ENCODE data around the gene C2orf42. TPM values are rescaled to one million over a fixed set of nuclear protein-coding genes. Genes with fewer than 3 reads are reported as not detected.
"Not testable (repeated sequence)": the region's sequence is repeated elsewhere in the genome, so short reads cannot be mapped to it uniquely, and the experiment has no call there.

Gene C2orf42
- total RNA-seq, 1 donor from 2014 or later = 18.5 TPM

DNA sequence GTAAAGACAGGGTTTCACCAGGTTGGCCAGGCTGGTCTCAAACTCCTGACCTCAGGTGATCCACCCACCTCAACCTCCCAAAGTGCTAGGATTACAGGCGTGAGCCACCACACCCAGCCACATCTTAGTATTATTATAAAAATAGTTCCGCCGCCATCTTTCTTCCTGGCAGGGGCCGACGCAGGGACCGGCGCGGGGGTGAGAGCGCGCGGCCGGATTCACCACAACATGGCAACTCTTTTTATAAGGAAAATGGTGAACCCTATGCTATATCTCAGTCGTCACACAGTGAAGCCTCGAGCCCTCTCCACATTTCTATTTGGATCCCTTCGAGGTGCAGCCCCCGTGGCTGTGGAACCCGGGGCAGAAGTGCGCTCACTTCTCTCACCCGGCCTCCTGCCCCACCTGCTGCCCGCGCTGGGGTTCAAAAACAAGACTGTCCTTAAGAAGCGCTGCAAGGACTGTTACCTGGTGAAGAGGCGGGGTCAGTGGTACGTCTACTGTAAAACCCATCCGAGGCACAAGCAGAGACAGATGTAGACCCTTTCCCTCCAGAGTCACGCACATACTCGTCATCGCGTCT is 88.4 kb downstream of the C2orf42 start:
- DNase-seq = not testable (repeated sequence)

DNA sequence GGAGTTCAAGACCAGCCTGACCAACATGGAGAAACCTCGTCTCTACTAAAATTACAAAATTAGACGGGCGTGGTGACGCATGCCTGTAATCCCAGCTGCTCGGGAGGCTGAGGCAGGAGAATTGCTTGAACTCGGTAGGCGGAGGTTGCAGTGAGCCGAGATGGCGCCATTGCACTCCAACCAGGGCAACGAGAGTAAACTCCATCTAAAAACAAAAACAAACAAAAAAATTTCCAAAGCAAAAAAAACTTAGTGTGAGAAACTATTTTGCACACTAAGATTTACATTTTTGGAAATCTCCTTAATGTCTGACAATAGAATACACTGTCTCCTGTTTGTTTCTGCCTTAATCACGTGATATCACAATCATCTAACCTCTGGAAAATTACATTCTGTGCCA is 89.1 kb downstream of the C2orf42 start:
- DNase-seq = not testable (repeated sequence)

DNA sequence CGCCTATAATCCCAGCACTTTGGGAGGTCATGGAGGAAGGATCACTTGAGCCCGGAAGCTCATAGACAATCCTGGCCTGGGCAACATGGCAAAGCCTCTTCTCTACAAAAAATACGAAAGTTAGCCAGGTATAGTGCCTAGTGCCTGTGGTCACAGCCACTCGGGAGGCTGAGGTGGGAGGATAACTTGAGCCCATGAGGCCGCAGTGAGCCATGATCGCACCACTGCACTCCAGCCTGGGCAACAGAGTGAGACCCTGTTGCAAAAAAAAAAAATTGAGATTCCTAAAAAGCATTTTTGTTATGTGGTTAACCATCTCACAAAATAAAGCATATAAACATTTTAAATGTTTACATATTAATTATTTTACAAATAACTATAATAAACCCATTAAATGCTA is 89.6 kb downstream of the C2orf42 start:
- DNase-seq = no peak

Other genes starting within 250 kb of the C2orf42 start
- 0.62 TPM for gene ASPRV1, start 229.4 kb downstream of the C2orf42 start, total RNA-seq
- gene PCBP1, start 103.5 kb downstream of the C2orf42 start, total RNA-seq = 104 TPM
- gene TIA1, start 57.6 kb upstream of the C2orf42 start, total RNA-seq = 255 TPM
- 52.3 TPM for gene PCYOX1, start 67.1 kb upstream of the C2orf42 start, total RNA-seq
- 46.1 TPM for gene SNRPG, start 102.7 kb upstream of the C2orf42 start, total RNA-seq
- gene FAM136A, start 111.0 kb upstream of the C2orf42 start, total RNA-seq = 24.7 TPM